ENCODE results near the gene TTC17. TPM values are rescaled to one million over a fixed set of nuclear protein-coding genes. Genes with fewer than 3 reads are reported as not detected.
A peak's percentile ranks its signal among the peaks of the same experiment; 100 is the strongest.

Gene TTC17
- total and polyA plus RNA-seq, 2 of the 8 experiments (the other 6 are each of a cell fraction or from before 2014, with no cell fraction given) = 65.1 to 80.1 TPM

GRCh38 chr11:43498561-43498960 is 139.8 kb downstream of the TTC17 start:
- H2AK5ac ChIP-seq (ENCODE audit: low read depth, low read length) = no peak overlapping the region
- ChIA-PET POLR2A (ENCODE audit: partially characterized antibody) (interaction anchor here (1.1 kb wide), 2 partner anchors 9 to 82 kb away, joined by 4 read pairs; no protein-coding TSS in a partner anchor), CTCF (ENCODE audit: partially characterized antibody) (interaction anchor here (1.1 to 41.8 kb wide), 3 partner anchors 16 to 71 kb away, joined by 3 to 1064 read pairs (median 15); no protein-coding TSS in a partner anchor)
- H4K8ac ChIP-seq (ENCODE audit: extremely low read depth, insufficient read depth, low read length) = no peak overlapping the region
- no peaks in the 10 kb centered on the region; a peak in 1 of 4 replicates for H3K79me2 ChIP-seq (ENCODE audit: control insufficient read depth in 1 of 2, insufficient read depth in 2 of 2, low read length in 2 of 2)
- no peak overlapping the region for H3K4me3 ChIP-seq (ENCODE audit: extremely low read depth in 1 of 4, insufficient read depth in 2 of 4, low read depth in 3 of 4, low read length in 4 of 4)
- no peaks in the 10 kb centered on the region for H3K23me2 ChIP-seq (ENCODE audit: low read depth, low read length)
- H3K4me2 ChIP-seq (ENCODE audit: insufficient read depth in 1 of 2, low read depth in 2 of 2, low read length in 2 of 2) = no peak overlapping the region
- 78% methylated on average over 3 of the region's 3 CpGs; no CpG with 5 or more reads in 1 of the 2 experiments for WGBS, 2 experiments (ENCODE audit: extremely low coverage in 1 of 2, insufficient coverage in 1 of 2, insufficient read length in 1 of 2, insufficient replicate concordance in 2 of 2, low coverage in 1 of 2, low lambda C conversion rate in 2 of 2, missing lambda C conversion rate in 1 of 2)
- H3K27me3 ChIP-seq (replicated peaks in 1 of 4; ENCODE audit: control insufficient read depth in 3 of 4, extremely low read depth in 1 of 4, insufficient read depth in 3 of 4, low read length in 3 of 4) = no peaks in the 10 kb centered on the region
- H2BK15ac ChIP-seq (ENCODE audit: low read length) = no peak overlapping the region
- H3K79me1 ChIP-seq (ENCODE audit: low read depth, low read length) = no peaks in the 10 kb centered on the region
- no peak overlapping the region for H2BK20ac ChIP-seq (ENCODE audit: low read length)
- H2BK5ac ChIP-seq (ENCODE audit: low read depth, low read length) = no peak overlapping the region
- no peak overlapping the region for H4K5ac ChIP-seq (ENCODE audit: insufficient read length, low read depth, low read length)
- H4K20me1 ChIP-seq (replicated peaks in 1 of 2; ENCODE audit: control insufficient read depth in 1 of 2, insufficient read depth in 2 of 2, low read length in 2 of 2) = no peaks in the 10 kb centered on the region
- FAIRE-seq (no peak), DNase-seq (ENCODE audit: low read depth in 1 of 2, low spot score in 2 of 2) (peak in 1 of 2 experiments; percentile 20)
- H2BK120ac ChIP-seq (replicated peaks; ENCODE audit: low read depth, low read length) = no peak overlapping the region
- no peak overlapping the region for H3K23ac ChIP-seq (ENCODE audit: insufficient read length)
- no peak overlapping the region for H3K9ac ChIP-seq (replicated peaks in 1 of 4; ENCODE audit: extremely low read depth in 1 of 4, low read depth in 3 of 4, low read length in 3 of 4)
- no peaks in the 10 kb centered on the region for H3K4me1 ChIP-seq (replicated peaks in 1 of 4; ENCODE audit: control insufficient read depth in 3 of 4, insufficient read depth in 4 of 4, low read length in 3 of 4)
- no peak overlapping the region for H4K91ac ChIP-seq (replicated peaks; ENCODE audit: insufficient read length, low read length)
- H3K14ac ChIP-seq (ENCODE audit: insufficient read length) = no peak overlapping the region
- H3K18ac ChIP-seq (ENCODE audit: extremely low read depth, low read length) = no peak overlapping the region
- H3K36me3 ChIP-seq (ENCODE audit: control insufficient read depth in 2 of 4, insufficient read depth in 4 of 4, low read length in 3 of 4) = peaks cover 0 to 10% (median 6%) of the 10 kb centered on the region in 4 experiments; a peak in 5 of 8 replicates
- no peaks in the 10 kb centered on the region for H3K9me3 ChIP-seq (ENCODE audit: insufficient read depth in 2 of 2, low read depth in 1 of 2, low read length in 1 of 2)
- no peak overlapping the region for H3K4ac ChIP-seq (replicated peaks; ENCODE audit: insufficient read length, low read depth, low read length)
- H2AFZ ChIP-seq (ENCODE audit: low read length) = no peak overlapping the region
- H3K27ac ChIP-seq (ENCODE audit: low read depth, low read length) = no peak overlapping the region
- H3K56ac ChIP-seq (replicated peaks; ENCODE audit: insufficient read length, low read depth, low read length) = no peak overlapping the region
- H2BK12ac ChIP-seq (ENCODE audit: low read depth, low read length) = no peak overlapping the region
- TF ChIP-seq POLR2AphosphoS5 (IDR thresholded peaks at IDR 0.05; ENCODE audit: low read depth, low read length) (no peak), EZH2 (IDR thresholded peaks at IDR 0.05; ENCODE audit: low read depth, low read length, severe bottlenecking) (no peak), SP4 (IDR thresholded peaks at IDR 0.05; ENCODE audit: low read length) (no peak), YY1 (IDR thresholded peaks at IDR 0.05; ENCODE audit: low read depth, low read length) (no peak), SP2 (IDR thresholded peaks at IDR 0.05; ENCODE audit: low read length) (no peak), TAF1 (IDR thresholded peaks at IDR 0.05; ENCODE audit: low read depth, low read length) (no peak), MAFK (IDR thresholded peaks at IDR 0.05; ENCODE audit: low read depth, low read length) (no peak), SIX5 (IDR thresholded peaks at IDR 0.05; ENCODE audit: low read depth, low read length) (no peak), KDM5A (IDR thresholded peaks at IDR 0.05; ENCODE audit: low read length) (no peak), SIN3A (conservative IDR thresholded peaks at IDR 0.05 in 1 of 2, IDR thresholded peaks at IDR 0.05 in 1 of 2; ENCODE audit: low read depth in 1 of 2, low read length in 2 of 2) (no peak), EP300 (IDR thresholded peaks at IDR 0.05; ENCODE audit: borderline replicate concordance in 1 of 2, low read depth in 2 of 2, low read length in 2 of 2) (no peak), SP1 (IDR thresholded peaks at IDR 0.05; ENCODE audit: low read depth, low read length) (no peak), CBX8 (IDR thresholded peaks at IDR 0.05; ENCODE audit: borderline replicate concordance, low read depth, low read length) (no peak), RAD21 (IDR thresholded peaks at IDR 0.05 in 1 of 2, conservative IDR thresholded peaks at IDR 0.05 in 1 of 2; ENCODE audit: low read depth in 2 of 2, low read length in 2 of 2) (no peak), TEAD4 (IDR thresholded peaks at IDR 0.05; ENCODE audit: low read depth, low read length) (no peak)

Measured in H1 (cell line).